T-helper 1 cell treated with Interleukin-12 subunit alpha and Interleukin-12 subunit beta and Interleukin-4 antibody, amounts not matched to agents 30 μg/mL and 1 μg/mL, for 36 hours (primary cell): ENCODE measurements around the gene SLC24A1.

ENCODE experiments used
- H3K27ac Mint-ChIP-seq: one replicate; pipeline ENCODE4 v1.8.0; 2021; ENCODE audit warnings: mild to moderate bottlenecking, mixed read lengths
- H3K27me3 Mint-ChIP-seq: one replicate; pipeline ENCODE4 v1.8.0; 2021; ENCODE audit warnings: low read depth, mixed read lengths
- H3K36me3 Mint-ChIP-seq: one replicate; pipeline ENCODE4 v1.8.0; 2021; ENCODE audit warnings: low read depth, mixed read lengths
- H3K4me1 Mint-ChIP-seq: one replicate; pipeline ENCODE4 v1.8.0; 2021; ENCODE audit warnings: low read depth, mixed read lengths
- H3K4me3 Mint-ChIP-seq: one replicate; pipeline ENCODE4 v1.8.0; 2021; ENCODE audit warnings: mild to moderate bottlenecking, moderate library complexity, mixed read lengths
- H3K9me3 Mint-ChIP-seq: one replicate; pipeline ENCODE4 v1.8.0; 2021; ENCODE audit warnings: mixed read lengths

Gene SLC24A1

GRCh38 chr15:65621638-65622037, at the start of gene SLC24A1:
SLC24A1 (plus strand) TSS chr15:65621938; CDS start chr15:65624081, 2,143 bp downstream.
- Mint-ChIP-seq H3K4me1 (no peaks in the 10 kb centered on the region), H3K27ac (no peak within 1 kb of the TSS), H3K9me3 (no peaks in the 10 kb centered on the region), H3K36me3 (peaks cover 3% of the 10 kb centered on the region), H3K4me3 (no peak within 1 kb of the TSS), H3K27me3 (no peaks in the 10 kb centered on the region)

GRCh38 chr15:65571971-65572370, 49.8 kb upstream of the SLC24A1 start:
- Mint-ChIP-seq H3K27ac (no peak overlapping the region), H3K27me3 (no peaks in the 10 kb centered on the region), H3K9me3 (no peaks in the 10 kb centered on the region), H3K4me3 (no peak overlapping the region), H3K4me1 (no peaks in the 10 kb centered on the region), H3K36me3 (peaks cover 16% of the 10 kb centered on the region)

GRCh38 chr15:65576664-65577063, 45.1 kb upstream of the SLC24A1 start:
- no peaks in the 10 kb centered on the region for H3K27me3 Mint-ChIP-seq
- H3K9me3 Mint-ChIP-seq = no peaks in the 10 kb centered on the region
- peaks cover 30% of the 10 kb centered on the region for H3K36me3 Mint-ChIP-seq
- H3K4me3 Mint-ChIP-seq = no peak overlapping the region
- peaks cover 4% of the 10 kb centered on the region for H3K4me1 Mint-ChIP-seq
- no peak overlapping the region for H3K27ac Mint-ChIP-seq

GRCh38 chr15:65577129-65577996, 44.4 kb upstream of the SLC24A1 start:
- Mint-ChIP-seq H3K4me3 (no peak overlapping the region), H3K4me1 (peaks cover 7% of the 10 kb centered on the region), H3K36me3 (peaks cover 37% of the 10 kb centered on the region), H3K27ac (no peak overlapping the region), H3K27me3 (no peaks in the 10 kb centered on the region), H3K9me3 (no peaks in the 10 kb centered on the region)

GRCh38 chr15:65578904-65579728, 42.6 kb upstream of the SLC24A1 start:
- Mint-ChIP-seq H3K27me3 (no peaks in the 10 kb centered on the region), H3K4me3 (no peak overlapping the region), H3K36me3 (peaks cover 45% of the 10 kb centered on the region), H3K27ac (peak overlapping the region; percentile 6), H3K4me1 (peaks cover 17% of the 10 kb centered on the region), H3K9me3 (no peaks in the 10 kb centered on the region)

- H3K27me3 Mint-ChIP-seq = no peaks in the 10 kb centered on the region
- no peak overlapping the region for H3K4me3 Mint-ChIP-seq
- no peak overlapping the region for H3K27ac Mint-ChIP-seq
- H3K9me3 Mint-ChIP-seq = no peaks in the 10 kb centered on the region
- peaks cover 23% of the 10 kb centered on the region for H3K4me1 Mint-ChIP-seq
- H3K36me3 Mint-ChIP-seq = peaks cover 45% of the 10 kb centered on the region
Observed at GRCh38 chr15:65579762-65580161, 42.0 kb upstream of the SLC24A1 start.

GRCh38 chr15:65580287-65580686, 41.5 kb upstream of the SLC24A1 start:
- Mint-ChIP-seq H3K4me1 (peaks cover 23% of the 10 kb centered on the region), H3K36me3 (peaks cover 46% of the 10 kb centered on the region), H3K27me3 (no peaks in the 10 kb centered on the region), H3K4me3 (no peak overlapping the region), H3K27ac (peak overlapping the region; percentile 22), H3K9me3 (no peaks in the 10 kb centered on the region)

GRCh38 chr15:65583701-65584100, 38.0 kb upstream of the SLC24A1 start:
- Mint-ChIP-seq H3K36me3 (peaks cover 46% of the 10 kb centered on the region), H3K27me3 (no peaks in the 10 kb centered on the region), H3K9me3 (no peaks in the 10 kb centered on the region), H3K4me1 (peaks cover 25% of the 10 kb centered on the region), H3K4me3 (peak overlapping the region; percentile 42), H3K27ac (peak overlapping the region; percentile 84)

- Mint-ChIP-seq H3K9me3 (no peaks in the 10 kb centered on the region), H3K36me3 (peaks cover 40% of the 10 kb centered on the region), H3K27ac (peak overlapping the region; percentile 84), H3K4me1 (peaks cover 25% of the 10 kb centered on the region), H3K4me3 (peak overlapping the region; percentile 53), H3K27me3 (no peaks in the 10 kb centered on the region)
Observed at GRCh38 chr15:65584241-65584640, 37.5 kb upstream of the SLC24A1 start.

- Mint-ChIP-seq H3K4me1 (peaks cover 24% of the 10 kb centered on the region), H3K4me3 (no peak overlapping the region), H3K9me3 (no peaks in the 10 kb centered on the region), H3K36me3 (peaks cover 55% of the 10 kb centered on the region), H3K27ac (no peak overlapping the region), H3K27me3 (no peaks in the 10 kb centered on the region)
Observed at GRCh38 chr15:65587094-65587493, 34.6 kb upstream of the SLC24A1 start.

GRCh38 chr15:65595960-65596359, 25.8 kb upstream of the SLC24A1 start:
- peaks cover 32% of the 10 kb centered on the region for H3K36me3 Mint-ChIP-seq
- no peaks in the 10 kb centered on the region for H3K27me3 Mint-ChIP-seq

GRCh38 chr15:65598468-65598867, 23.3 kb upstream of the SLC24A1 start:
- Mint-ChIP-seq H3K4me1 (peaks cover 2% of the 10 kb centered on the region), H3K4me3 (no peak overlapping the region), H3K9me3 (no peaks in the 10 kb centered on the region), H3K27ac (no peak overlapping the region), H3K27me3 (no peaks in the 10 kb centered on the region), H3K36me3 (peaks cover 22% of the 10 kb centered on the region)

More at GRCh38 chr15:65595960-65596359, 25.8 kb upstream of the SLC24A1 start:
- peaks cover 2% of the 10 kb centered on the region for H3K4me1 Mint-ChIP-seq
- no peaks in the 10 kb centered on the region for H3K9me3 Mint-ChIP-seq
- no peak overlapping the region for H3K4me3 Mint-ChIP-seq
- no peak overlapping the region for H3K27ac Mint-ChIP-seq

- no peaks in the 10 kb centered on the region for H3K27me3 Mint-ChIP-seq
- H3K36me3 Mint-ChIP-seq = peaks cover 23% of the 10 kb centered on the region
- H3K4me3 Mint-ChIP-seq = no peak overlapping the region
- no peak overlapping the region for H3K27ac Mint-ChIP-seq
- peaks cover 2% of the 10 kb centered on the region for H3K4me1 Mint-ChIP-seq
- H3K9me3 Mint-ChIP-seq = no peaks in the 10 kb centered on the region
Observed at GRCh38 chr15:65599677-65600076, 22.1 kb upstream of the SLC24A1 start.

GRCh38 chr15:65603134-65603533, 18.6 kb upstream of the SLC24A1 start:
- Mint-ChIP-seq H3K36me3 (peaks cover 14% of the 10 kb centered on the region), H3K9me3 (no peaks in the 10 kb centered on the region), H3K4me3 (no peak overlapping the region), H3K27ac (no peak overlapping the region), H3K4me1 (peaks cover 2% of the 10 kb centered on the region), H3K27me3 (no peaks in the 10 kb centered on the region)

- peaks cover 10% of the 10 kb centered on the region for H3K36me3 Mint-ChIP-seq
- H3K27ac Mint-ChIP-seq = no peak overlapping the region
- H3K4me1 Mint-ChIP-seq = peaks cover 2% of the 10 kb centered on the region
- H3K27me3 Mint-ChIP-seq = no peaks in the 10 kb centered on the region
- no peak overlapping the region for H3K4me3 Mint-ChIP-seq
- H3K9me3 Mint-ChIP-seq = no peaks in the 10 kb centered on the region
Observed at GRCh38 chr15:65603559-65603958, 18.2 kb upstream of the SLC24A1 start.
